Endometrium (tissue), 2 donors: ENCODE data around the gene ARR3.
"Not testable (repeated sequence)": the region's sequence is repeated elsewhere in the genome, so short reads cannot be mapped to it uniquely, and the experiment has no call there.

Source experiments
- FAIRE-seq: peaks from 2 replicates; lab custom pipeline; 2012; peaks lifted over from hg19 to GRCh38; lab: Jason Lieb, UNC
- donor health status: control.
- donor health status: control.

ARR3 gene

GRCh38 chrX:70268034-70268433 lies at the start of gene ARR3:
TSS of gene ARR3 (plus strand) at chrX:70268334. CDS start at chrX:70269386, 1,052 bp downstream.
- no peak for FAIRE-seq

GRCh38 chrX:70219938-70220764 lies 48.0 kb upstream of the ARR3 start:
- FAIRE-seq = no peak

GRCh38 chrX:70226048-70226447 lies 42.1 kb upstream of the ARR3 start:
- FAIRE-seq = no peak

- FAIRE-seq = no peak
These were observed 41.4 kb upstream of the ARR3 start for GRCh38 chrX:70226687-70227086.

GRCh38 chrX:70231666-70232065 lies 36.5 kb upstream of the ARR3 start:
- FAIRE-seq = no peak

GRCh38 chrX:70234355-70234754 lies 33.8 kb upstream of the ARR3 start, which contains the start of gene AWAT1:
TSS of gene AWAT1 (plus strand) at chrX:70234655. CDS start at chrX:70234696, 41 bp downstream.
- no peak for FAIRE-seq

- no peak for FAIRE-seq
These were observed 27.4 kb upstream of the ARR3 start for GRCh38 chrX:70240751-70241150.

GRCh38 chrX:70241501-70241900 lies 26.6 kb upstream of the ARR3 start:
- FAIRE-seq = no peak

GRCh38 chrX:70243601-70244000 lies 24.5 kb upstream of the ARR3 start:
- FAIRE-seq = not testable (repeated sequence)

- FAIRE-seq = no peak
These were observed 23.3 kb upstream of the ARR3 start for GRCh38 chrX:70244881-70245280.

GRCh38 chrX:70247252-70247651 lies 20.9 kb upstream of the ARR3 start:
- no peak for FAIRE-seq

GRCh38 chrX:70252491-70252890 lies 15.6 kb upstream of the ARR3 start:
- no peak for FAIRE-seq

GRCh38 chrX:70253377-70254062 lies 14.6 kb upstream of the ARR3 start:
- no peak for FAIRE-seq

- no peak for FAIRE-seq
These were observed 14.1 kb upstream of the ARR3 start for GRCh38 chrX:70254063-70254400.

GRCh38 chrX:70254909-70255308 lies 13.2 kb upstream of the ARR3 start:
- no peak for FAIRE-seq

GRCh38 chrX:70255452-70255851 lies 12.7 kb upstream of the ARR3 start:
- no peak for FAIRE-seq

- FAIRE-seq = no peak
These were observed 10.5 kb upstream of the ARR3 start for GRCh38 chrX:70257423-70258288.

GRCh38 chrX:70260104-70260503 lies 8.0 kb upstream of the ARR3 start, which contains the start of gene P2RY4:
TSS of gene P2RY4 (minus strand) at chrX:70260204. CDS start at chrX:70259624, 580 bp downstream.
- no peak for FAIRE-seq

- no peak for FAIRE-seq
These were observed 5.1 kb upstream of the ARR3 start for GRCh38 chrX:70262952-70263567.

GRCh38 chrX:70264784-70265183 lies 3.4 kb upstream of the ARR3 start:
- no peak for FAIRE-seq

GRCh38 chrX:70274029-70274428 lies 5.9 kb downstream of the ARR3 start:
- FAIRE-seq = not testable (repeated sequence)

- no peak for FAIRE-seq
These were observed 10.9 kb downstream of the ARR3 start for GRCh38 chrX:70279081-70279480.
